Measurements from ENCODE around the gene ABI3BP. TPM values are rescaled to one million over a fixed set of nuclear protein-coding genes. Genes with fewer than 3 reads are reported as not detected.

The ABI3BP gene
- total and polyA plus RNA-seq, 2 experiments from 2014 or later: 0.42 to 0.57 TPM

GRCh38 chr3:100760377-100760776 lies 232.8 kb downstream of the ABI3BP start (continued):
- TF ChIP-seq ZNF462 (CRISPR knock-in tag; IDR thresholded peaks at IDR 0.05) (no peak), POLR2AphosphoS5 (IDR thresholded peaks at IDR 0.05; ENCODE audit: low read depth) (no peak)

GRCh38 chr3:100759950-100760349 lies 233.3 kb downstream of the ABI3BP start:
- H3K9me2 ChIP-seq (ENCODE audit: insufficient read depth): no peaks in the 10 kb centered on the region
- H3K4me1 Mint-ChIP-seq: peaks cover 18% of the 10 kb centered on the region
- no peak for DNase-seq (ENCODE audit: low spot score)
- H3K4me2 ChIP-seq: no peak overlapping the region
- H3K27ac ChIP-seq (ENCODE audit: low read depth): no peak overlapping the region
- H3K27me3 Mint-ChIP-seq (ENCODE audit: insufficient read depth, low read depth, poor library complexity): no peaks in the 10 kb centered on the region
- H3K36me3 ChIP-seq (ENCODE audit: insufficient read depth): no peaks in the 10 kb centered on the region
- no peaks in the 10 kb centered on the region for H3K9me3 Mint-ChIP-seq
- H2AFZ ChIP-seq: no peak overlapping the region
- H4K20me1 ChIP-seq (replicated peaks; ENCODE audit: insufficient read depth): no peaks in the 10 kb centered on the region
- H3K79me2 ChIP-seq (replicated peaks; ENCODE audit: insufficient read depth): no peaks in the 10 kb centered on the region
- no peak overlapping the region for H3K27ac Mint-ChIP-seq
- no peak overlapping the region for H3K4me3 ChIP-seq
- ATAC-seq: no peak
- no peak overlapping the region for H3K4me3 Mint-ChIP-seq
- no peaks in the 10 kb centered on the region for H3K27me3 ChIP-seq (ENCODE audit: insufficient read depth)
- H3K4me1 ChIP-seq (ENCODE audit: insufficient read depth): peaks cover 1% of the 10 kb centered on the region; the same call in 1 of the 2 replicates
- no peaks in the 10 kb centered on the region; the same call in 2 of the 3 replicates for H3K36me3 Mint-ChIP-seq (ENCODE audit: low read depth)
- no peaks in the 10 kb centered on the region for H3F3A ChIP-seq (replicated peaks; ENCODE audit: low read depth)
- TF ChIP-seq JUNB (IDR thresholded peaks at IDR 0.05; ENCODE audit: unreplicated experiment): no peak
- no peak for TF ChIP-seq POLR2AphosphoS5 (IDR thresholded peaks at IDR 0.05; ENCODE audit: low read depth)
- no peak for TF ChIP-seq REST (IDR thresholded peaks at IDR 0.05; ENCODE audit: unreplicated experiment)
- no peak for TF ChIP-seq ZNF462 (CRISPR knock-in tag; IDR thresholded peaks at IDR 0.05)

Measured in GM23338 (cell line).